ENCODE measurements around the gene PCNX2. TPM values are rescaled to one million over a fixed set of nuclear protein-coding genes. Genes with fewer than 3 reads are reported as not detected.

Gene PCNX2
- total and polyA plus RNA-seq, 8 donors = 5.5 to 25.9 (median 8.7) TPM

GRCh38 chr1:233158322-233158721, 137.2 kb downstream of the PCNX2 start:
- intact Hi-C loops (cut with DNase I) = no loop called here
- no peak for ATAC-seq
- Histone ChIP-seq H3K27ac (no peak overlapping the region), H3K4me3 (no peak overlapping the region), H3K9me3 (no peaks in the 10 kb centered on the region), H3K36me3 (peaks cover 0 to 4% (median 3%) of the 10 kb centered on the region in 3 donors), H3K27me3 (no peaks in the 10 kb centered on the region), H3K4me1 (no peaks in the 10 kb centered on the region)
- TF ChIP-seq CTCF (IDR thresholded peaks at IDR 0.05) = no peak
- no peak for DNase-seq
- no peak for FAIRE-seq

GRCh38 chr1:233157245-233157644, 138.3 kb downstream of the PCNX2 start:
- no peak for DNase-seq
- Histone ChIP-seq H3K4me3 (no peak overlapping the region), H3K4me1 (no peaks in the 10 kb centered on the region), H3K9me3 (no peaks in the 10 kb centered on the region), H3K27me3 (no peaks in the 10 kb centered on the region), H3K27ac (no peak overlapping the region), H3K36me3 (peaks cover 0 to 4% (median 3%) of the 10 kb centered on the region in 3 donors)
- no peak for FAIRE-seq
- no peak for ATAC-seq
- intact Hi-C loops (cut with DNase I) = no loop called here
- TF ChIP-seq CTCF (IDR thresholded peaks at IDR 0.05) = no peak

- H3K4me1 ChIP-seq = no peaks in the 10 kb centered on the region
- H3K27ac ChIP-seq = no peak overlapping the region
- ATAC-seq (no peak), DNase-seq (no peak), FAIRE-seq (no peak)
- no peak overlapping the region for H3K4me3 ChIP-seq
- no peaks in the 10 kb centered on the region for H3K36me3 ChIP-seq
- intact Hi-C loops (cut with DNase I) = no loop called here
- no peak for TF ChIP-seq CTCF (IDR thresholded peaks at IDR 0.05)
- H3K27me3 ChIP-seq = no peaks in the 10 kb centered on the region
- no peaks in the 10 kb centered on the region for H3K9me3 ChIP-seq
- WGBS, 2 donors = 88 to 92% methylated on average over 6 of the region's 6 CpGs
Measured at GRCh38 chr1:233151861-233152260, 143.7 kb downstream of the PCNX2 start.

- no peak overlapping the region for H3K27ac ChIP-seq
- intact Hi-C loops (cut with DNase I) = no loop called here
- 87 to 89% methylated on average over 2 of the region's 2 CpGs for WGBS, 2 donors
- no peak overlapping the region for H3K4me3 ChIP-seq
- ATAC-seq (no peak), FAIRE-seq (no peak), DNase-seq (no peak)
- no peak for TF ChIP-seq CTCF (IDR thresholded peaks at IDR 0.05)
- H3K4me1 ChIP-seq = no peaks in the 10 kb centered on the region
- no peaks in the 10 kb centered on the region for H3K9me3 ChIP-seq
- H3K27me3 ChIP-seq = no peaks in the 10 kb centered on the region
- peaks cover 0 to 3% (median 0%) of the 10 kb centered on the region in 3 donors for H3K36me3 ChIP-seq
Measured at GRCh38 chr1:233144434-233144833, 151.1 kb downstream of the PCNX2 start.

GRCh38 chr1:233143241-233143640, 152.3 kb downstream of the PCNX2 start:
- no peak overlapping the region for H3K4me3 ChIP-seq
- no peak for ATAC-seq
- H3K27ac ChIP-seq = no peak overlapping the region
- H3K4me1 ChIP-seq = no peaks in the 10 kb centered on the region
- 80 to 92% methylated on average over 4 of the region's 4 CpGs for WGBS, 2 donors
- intact Hi-C loops (cut with DNase I) = no loop called here
- no peak for DNase-seq
- no peak for TF ChIP-seq CTCF (IDR thresholded peaks at IDR 0.05)
- no peak for FAIRE-seq
- H3K27me3 ChIP-seq = no peaks in the 10 kb centered on the region
- no peaks in the 10 kb centered on the region for H3K9me3 ChIP-seq
- peaks cover 0 to 3% (median 0%) of the 10 kb centered on the region in 3 donors for H3K36me3 ChIP-seq
